Measurements from ENCODE around the gene PTRHD1.

Gene PTRHD1

GRCh38 chr2:24828238-24828996, 35.2 kb upstream of the PTRHD1 start:
- TF ChIP-seq, protein P1, sequence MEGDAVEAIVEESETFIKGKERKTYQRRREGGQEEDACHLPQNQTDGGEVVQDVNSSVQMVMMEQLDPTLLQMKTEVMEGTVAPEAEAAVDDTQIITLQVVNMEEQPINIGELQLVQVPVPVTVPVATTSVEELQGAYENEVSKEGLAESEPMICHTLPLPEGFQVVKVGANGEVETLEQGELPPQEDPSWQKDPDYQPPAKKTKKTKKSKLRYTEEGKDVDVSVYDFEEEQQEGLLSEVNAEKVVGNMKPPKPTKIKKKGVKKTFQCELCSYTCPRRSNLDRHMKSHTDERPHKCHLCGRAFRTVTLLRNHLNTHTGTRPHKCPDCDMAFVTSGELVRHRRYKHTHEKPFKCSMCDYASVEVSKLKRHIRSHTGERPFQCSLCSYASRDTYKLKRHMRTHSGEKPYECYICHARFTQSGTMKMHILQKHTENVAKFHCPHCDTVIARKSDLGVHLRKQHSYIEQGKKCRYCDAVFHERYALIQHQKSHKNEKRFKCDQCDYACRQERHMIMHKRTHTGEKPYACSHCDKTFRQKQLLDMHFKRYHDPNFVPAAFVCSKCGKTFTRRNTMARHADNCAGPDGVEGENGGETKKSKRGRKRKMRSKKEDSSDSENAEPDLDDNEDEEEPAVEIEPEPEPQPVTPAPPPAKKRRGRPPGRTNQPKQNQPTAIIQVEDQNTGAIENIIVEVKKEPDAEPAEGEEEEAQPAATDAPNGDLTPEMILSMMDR (IDR thresholded peaks at IDR 0.05; ENCODE audit: low read length, missing control alignments): no peak
- no peak overlapping the region for H3K4me3 ChIP-seq (replicated peaks; ENCODE audit: low read depth, low read length)
- no peak for DNase-seq (ENCODE audit: low read depth)

DNA sequence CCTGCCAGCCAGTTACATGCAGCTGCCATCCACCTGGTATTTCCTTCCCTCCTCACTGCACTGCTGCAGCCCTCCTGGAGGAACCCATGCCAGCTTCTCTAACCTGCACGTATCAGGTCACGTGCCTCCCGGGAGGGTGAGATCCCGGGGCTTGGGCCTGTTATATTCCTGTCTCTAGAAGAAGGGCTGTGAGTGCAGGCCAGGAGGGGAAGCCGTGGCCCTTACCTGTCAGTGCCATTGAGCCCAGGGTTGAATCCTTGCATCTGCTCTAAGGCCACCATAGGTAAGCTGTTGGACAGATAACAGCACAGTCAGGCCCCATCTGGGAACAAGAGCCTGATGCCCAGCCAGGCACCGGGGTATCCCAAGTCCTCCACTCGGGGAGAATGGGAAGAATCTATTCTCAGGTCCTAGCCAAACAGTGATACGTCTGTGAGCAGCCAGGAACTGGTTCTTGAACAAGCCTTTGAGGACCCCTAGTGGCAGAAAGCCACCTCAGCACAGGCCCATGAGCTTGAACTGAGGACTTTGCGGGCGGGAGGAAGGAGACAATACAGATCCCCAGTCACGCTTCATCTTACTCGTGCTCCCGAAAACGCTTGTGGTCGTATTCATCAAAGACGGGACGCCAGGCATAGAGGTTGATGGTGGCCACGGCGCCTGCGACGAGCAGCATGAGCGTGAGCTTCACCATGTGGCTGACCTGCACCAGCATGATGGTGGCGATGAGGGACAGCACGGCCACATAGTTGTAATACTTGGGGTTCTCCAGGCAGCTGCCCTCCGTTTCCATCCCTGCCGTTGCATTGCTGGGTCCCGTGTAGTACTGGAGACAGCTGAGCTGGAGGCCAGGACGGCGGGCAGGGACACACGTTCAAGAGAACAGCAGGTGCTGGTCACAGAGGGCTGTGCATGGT, 34.4 kb upstream of the PTRHD1 start:
- H3K4me3 ChIP-seq (replicated peaks; ENCODE audit: low read depth, low read length): no peak overlapping the region
- DNase-seq (ENCODE audit: low read depth): peak; percentile 92
- TF ChIP-seq, protein P1 (IDR thresholded peaks at IDR 0.05; ENCODE audit: low read length, missing control alignments): peak; percentile 96

DNA sequence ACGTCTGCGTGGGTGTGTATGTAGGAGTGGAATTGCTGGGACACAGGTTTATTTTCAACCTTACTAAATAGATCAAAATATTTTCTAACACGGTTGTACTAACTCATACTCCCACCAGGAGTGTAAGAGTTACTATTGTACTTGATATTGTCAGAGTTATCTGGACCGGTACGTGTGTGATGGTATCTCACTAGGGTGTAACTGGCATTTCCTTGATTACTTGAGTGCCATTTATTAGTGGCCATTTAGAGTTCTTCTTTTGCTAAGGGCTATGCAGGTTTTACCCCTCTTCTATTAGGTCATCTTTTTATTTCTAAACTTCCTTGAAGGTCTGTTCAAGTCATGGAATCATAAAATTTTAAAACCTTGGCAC, 33.6 kb upstream of the PTRHD1 start:
- DNase-seq (ENCODE audit: low read depth): no peak
- H3K4me3 ChIP-seq (replicated peaks; ENCODE audit: low read depth, low read length): no peak overlapping the region
- TF ChIP-seq, protein P1 (IDR thresholded peaks at IDR 0.05; ENCODE audit: low read length, missing control alignments): no peak

DNA sequence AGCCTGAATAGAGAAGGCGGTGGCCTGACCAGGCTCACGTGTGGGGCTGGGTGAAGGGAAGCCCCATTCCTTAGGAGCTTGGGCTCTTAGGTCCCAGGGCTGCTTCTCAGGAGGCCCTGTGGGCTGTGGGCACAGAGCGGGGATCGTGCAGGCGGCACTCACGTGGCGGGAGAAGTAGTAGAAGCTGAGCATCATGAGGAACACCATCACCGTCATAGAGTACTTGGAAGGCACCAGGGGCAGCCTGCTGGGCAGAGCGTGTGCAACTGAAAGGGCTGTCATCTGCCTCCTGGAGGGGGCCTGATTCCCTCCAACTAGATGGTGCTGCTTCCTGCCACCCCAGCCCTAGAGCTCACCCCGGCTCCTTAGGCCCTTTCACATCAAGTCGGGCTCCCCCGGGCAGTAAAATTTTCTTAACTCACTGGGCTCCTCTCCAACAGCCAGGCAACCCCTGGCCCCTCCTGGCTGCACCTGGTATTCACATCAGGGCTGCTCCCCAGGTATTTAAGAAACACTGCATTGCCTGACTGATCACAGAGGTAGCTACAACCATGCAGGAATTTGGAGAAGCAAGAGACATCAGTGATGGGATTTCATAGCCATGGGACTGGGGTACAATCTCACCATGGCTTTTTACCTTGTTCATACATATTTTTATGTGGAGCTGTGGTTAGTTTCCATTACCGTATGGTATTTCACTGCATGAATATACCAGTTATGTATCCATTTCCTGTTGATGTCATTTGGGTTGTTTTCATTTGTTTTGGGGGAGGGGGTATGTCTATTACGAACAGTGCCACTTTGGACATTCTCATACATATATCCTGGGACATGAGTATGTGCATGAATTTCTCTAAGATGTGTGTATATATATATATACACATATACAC, 32.9 kb upstream of the PTRHD1 start:
- H3K4me3 ChIP-seq (replicated peaks; ENCODE audit: low read depth, low read length): no peak overlapping the region
- TF ChIP-seq, protein P1 (IDR thresholded peaks at IDR 0.05; ENCODE audit: low read length, missing control alignments): no peak
- peak; percentile 48 for DNase-seq (ENCODE audit: low read depth)

GRCh38 chr2:24824966-24825882, 32.0 kb upstream of the PTRHD1 start:
- TF ChIP-seq, protein P1 (IDR thresholded peaks at IDR 0.05; ENCODE audit: low read length, missing control alignments): peak; percentile 49
- H3K4me3 ChIP-seq (replicated peaks; ENCODE audit: low read depth, low read length): no peak overlapping the region
- DNase-seq (ENCODE audit: low read depth): peak; percentile 13
